Activated T-helper 17 cell treated with anti-CD3 and anti-CD28 coated beads, Interleukin-2, amount 50 U/mL, for 72 hours (primary cell): ENCODE results near the gene NME8. TPM values are rescaled to one million over a fixed set of nuclear protein-coding genes. Genes with fewer than 3 reads are reported as not detected.
"Not testable (repeated sequence)": the region's sequence is repeated elsewhere in the genome, so short reads cannot be mapped to it uniquely, and the experiment has no call there.

Experiments
- ATAC-seq: fragments of 150-1000 bp; cut with Tn5 transposase; replicated peaks from 2 replicates; pipeline ENCODE4 v1.10.0; 2021; ENCODE audit warnings: mild to moderate bottlenecking, moderate library complexity
- H3K27ac Mint-ChIP-seq: one replicate; pipeline ENCODE4 v1.8.0; 2022; ENCODE audit warnings: mixed read lengths
- H3K27me3 Mint-ChIP-seq: one replicate; pipeline ENCODE4 v1.8.0; 2022; ENCODE audit warnings: mixed read lengths
- H3K36me3 Mint-ChIP-seq: one replicate; pipeline ENCODE4 v1.8.0; 2022; ENCODE audit warnings: low read depth, mild to moderate bottlenecking, mixed read lengths
- H3K4me1 Mint-ChIP-seq: one replicate; pipeline ENCODE4 v1.8.0; 2022; ENCODE audit warnings: mixed read lengths
- H3K4me3 Mint-ChIP-seq: one replicate; pipeline ENCODE4 v1.8.0; 2022; ENCODE audit warnings: mild to moderate bottlenecking, mixed read lengths
- H3K9me3 Mint-ChIP-seq: one replicate; pipeline ENCODE4 v1.8.0; 2022; ENCODE audit warnings: mixed read lengths
- total RNA-seq, 2 donors: library from RNA; stranded (reverse); gene quantifications; one replicate each; pipeline ENCODE4 v1.2.3, GENCODE V29; 2022

The NME8 gene, protein sequence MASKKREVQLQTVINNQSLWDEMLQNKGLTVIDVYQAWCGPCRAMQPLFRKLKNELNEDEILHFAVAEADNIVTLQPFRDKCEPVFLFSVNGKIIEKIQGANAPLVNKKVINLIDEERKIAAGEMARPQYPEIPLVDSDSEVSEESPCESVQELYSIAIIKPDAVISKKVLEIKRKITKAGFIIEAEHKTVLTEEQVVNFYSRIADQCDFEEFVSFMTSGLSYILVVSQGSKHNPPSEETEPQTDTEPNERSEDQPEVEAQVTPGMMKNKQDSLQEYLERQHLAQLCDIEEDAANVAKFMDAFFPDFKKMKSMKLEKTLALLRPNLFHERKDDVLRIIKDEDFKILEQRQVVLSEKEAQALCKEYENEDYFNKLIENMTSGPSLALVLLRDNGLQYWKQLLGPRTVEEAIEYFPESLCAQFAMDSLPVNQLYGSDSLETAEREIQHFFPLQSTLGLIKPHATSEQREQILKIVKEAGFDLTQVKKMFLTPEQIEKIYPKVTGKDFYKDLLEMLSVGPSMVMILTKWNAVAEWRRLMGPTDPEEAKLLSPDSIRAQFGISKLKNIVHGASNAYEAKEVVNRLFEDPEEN
- total RNA-seq = not detected

DNA sequence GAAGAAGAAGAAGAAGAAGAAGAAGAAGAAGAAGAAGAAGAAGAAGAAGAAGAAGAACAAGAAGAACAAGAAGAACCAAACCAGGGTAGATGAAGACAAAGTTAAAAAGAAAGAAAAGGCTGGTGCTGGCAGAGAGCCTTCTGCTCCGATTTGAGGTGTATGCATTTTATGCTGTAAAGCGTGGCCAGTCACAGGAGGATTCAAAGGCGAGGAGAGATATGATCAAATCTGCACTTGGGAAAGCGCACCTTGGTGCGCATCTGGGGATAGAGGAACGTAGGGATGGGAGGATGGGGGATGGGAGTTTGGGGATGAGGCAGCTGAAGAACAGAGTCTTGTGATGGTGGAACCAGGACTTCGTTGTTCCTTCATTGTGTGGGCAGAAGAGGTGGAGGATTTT is at the start of gene NME8:
NME8 (plus strand) TSS at position 301 of the 400 bp plus-strand sequence. CDS start 1,670 bp downstream, outside the sequence.
- ATAC-seq = no peak
- peaks cover 3% of the 10 kb centered on the region for H3K27me3 Mint-ChIP-seq
- no peaks in the 10 kb centered on the region for H3K36me3 Mint-ChIP-seq

GRCh38 chr7:37806152-37806551 is 42.2 kb upstream of the NME8 start:
- no peak overlapping the region for H3K4me3 Mint-ChIP-seq
- no peak for ATAC-seq
- no peaks in the 10 kb centered on the region for H3K36me3 Mint-ChIP-seq
- no peaks in the 10 kb centered on the region for H3K9me3 Mint-ChIP-seq
- H3K4me1 Mint-ChIP-seq = no peaks in the 10 kb centered on the region
- no peaks in the 10 kb centered on the region for H3K27me3 Mint-ChIP-seq
- no peak overlapping the region for H3K27ac Mint-ChIP-seq

More for the DNA sequence above, at the start of gene NME8:
- H3K27ac Mint-ChIP-seq = no peak within 1 kb of the TSS
- H3K4me3 Mint-ChIP-seq = no peak within 1 kb of the TSS
- no peaks in the 10 kb centered on the region for H3K4me1 Mint-ChIP-seq
- H3K9me3 Mint-ChIP-seq = no peaks in the 10 kb centered on the region

- H3K4me1 Mint-ChIP-seq, H3K9me3 Mint-ChIP-seq, H3K27ac Mint-ChIP-seq, H3K27me3 Mint-ChIP-seq, ATAC-seq, H3K36me3 Mint-ChIP-seq, H3K4me3 Mint-ChIP-seq: not testable (repeated sequence)
These were observed 36.2 kb upstream of the NME8 start for GRCh38 chr7:37812161-37812580.

GRCh38 chr7:37815671-37816371 is 32.6 kb upstream of the NME8 start:
- no peaks in the 10 kb centered on the region for H3K36me3 Mint-ChIP-seq
- H3K4me1 Mint-ChIP-seq = no peaks in the 10 kb centered on the region
- no peak for ATAC-seq
- no peaks in the 10 kb centered on the region for H3K9me3 Mint-ChIP-seq
- H3K27ac Mint-ChIP-seq = no peak overlapping the region
- peaks cover 3% of the 10 kb centered on the region for H3K27me3 Mint-ChIP-seq
- H3K4me3 Mint-ChIP-seq = no peak overlapping the region

- Mint-ChIP-seq H3K27me3 (peaks cover 3% of the 10 kb centered on the region), H3K36me3 (no peaks in the 10 kb centered on the region), H3K9me3 (no peaks in the 10 kb centered on the region), H3K4me3 (no peak overlapping the region), H3K27ac (no peak overlapping the region), H3K4me1 (no peaks in the 10 kb centered on the region)
- ATAC-seq = no peak
These were observed 31.3 kb upstream of the NME8 start for GRCh38 chr7:37816922-37817590.

- Mint-ChIP-seq H3K27ac (no peak overlapping the region), H3K4me3 (no peak overlapping the region), H3K9me3 (no peaks in the 10 kb centered on the region), H3K4me1 (no peaks in the 10 kb centered on the region), H3K27me3 (peaks cover 6% of the 10 kb centered on the region), H3K36me3 (no peaks in the 10 kb centered on the region)
- no peak for ATAC-seq
These were observed 30.8 kb upstream of the NME8 start for GRCh38 chr7:37817591-37817960.

GRCh38 chr7:37817996-37818720 is 30.2 kb upstream of the NME8 start:
- Mint-ChIP-seq H3K36me3 (no peaks in the 10 kb centered on the region), H3K27ac (no peak overlapping the region), H3K27me3 (peaks cover 9% of the 10 kb centered on the region), H3K9me3 (no peaks in the 10 kb centered on the region), H3K4me1 (no peaks in the 10 kb centered on the region), H3K4me3 (no peak overlapping the region)
- no peak for ATAC-seq

DNA sequence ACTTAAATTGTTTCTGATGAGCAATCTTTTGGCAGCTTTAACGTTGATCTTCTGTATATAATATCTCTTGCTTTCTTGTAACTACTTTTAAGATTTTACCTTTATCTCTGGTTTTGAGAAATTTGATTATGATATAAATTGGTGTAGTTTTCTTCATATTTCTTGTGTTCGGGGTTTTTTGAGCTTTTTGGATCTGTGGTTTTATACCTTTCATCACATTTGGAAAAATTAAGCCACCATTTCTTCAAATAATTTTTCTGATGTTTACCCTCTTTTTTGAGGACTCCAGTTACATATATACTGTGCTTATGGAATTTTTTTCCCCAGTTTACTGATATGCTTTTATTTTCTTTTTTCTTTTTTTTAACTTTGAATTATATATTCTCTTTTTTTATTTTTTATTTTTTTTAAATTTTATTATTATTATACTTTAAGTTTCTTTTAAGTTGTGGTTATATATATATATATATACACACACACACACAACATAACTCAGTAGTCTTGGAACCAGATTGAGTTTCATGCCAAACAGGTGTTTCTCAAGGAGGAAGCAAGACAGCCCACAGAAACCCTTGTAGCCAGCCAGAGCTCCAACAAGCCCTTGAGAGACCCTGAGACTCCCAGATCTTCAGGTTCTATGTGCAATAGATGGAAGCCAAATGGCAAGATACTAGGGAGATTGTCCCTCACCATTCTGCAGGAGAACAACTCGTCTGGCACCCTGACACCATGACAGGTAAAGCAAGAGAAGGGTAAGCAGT is 27.5 kb upstream of the NME8 start:
- H3K27me3 Mint-ChIP-seq = peaks cover 9% of the 10 kb centered on the region
- ATAC-seq = no peak

DNA sequence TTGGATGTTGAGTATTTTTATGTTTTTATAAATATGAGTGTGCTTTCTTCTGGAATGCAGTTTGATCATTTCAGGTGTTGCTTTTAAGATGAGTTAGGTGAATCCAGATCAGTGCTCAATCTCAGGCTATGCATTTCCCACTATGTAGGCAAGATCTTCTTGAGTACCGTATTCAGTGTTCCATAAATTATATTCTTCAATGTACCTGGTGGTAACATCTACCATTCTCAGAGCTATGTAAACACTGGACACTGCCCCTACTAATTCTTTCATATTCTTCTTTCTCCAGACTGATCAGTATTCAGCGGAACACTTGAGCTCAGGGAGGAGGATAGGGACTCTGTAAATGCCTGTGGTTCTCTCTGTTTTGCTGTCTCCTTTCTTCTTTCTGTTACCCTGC is 25.5 kb upstream of the NME8 start:
- Mint-ChIP-seq H3K4me1 (no peaks in the 10 kb centered on the region), H3K36me3 (no peaks in the 10 kb centered on the region), H3K27ac (no peak overlapping the region), H3K9me3 (no peaks in the 10 kb centered on the region), H3K27me3 (peaks cover 15% of the 10 kb centered on the region), H3K4me3 (no peak overlapping the region)
- no peak for ATAC-seq

More for the DNA sequence above, 27.5 kb upstream of the NME8 start:
- Mint-ChIP-seq H3K4me3 (no peak overlapping the region), H3K4me1 (no peaks in the 10 kb centered on the region), H3K9me3 (no peaks in the 10 kb centered on the region), H3K27ac (no peak overlapping the region), H3K36me3 (no peaks in the 10 kb centered on the region)

DNA sequence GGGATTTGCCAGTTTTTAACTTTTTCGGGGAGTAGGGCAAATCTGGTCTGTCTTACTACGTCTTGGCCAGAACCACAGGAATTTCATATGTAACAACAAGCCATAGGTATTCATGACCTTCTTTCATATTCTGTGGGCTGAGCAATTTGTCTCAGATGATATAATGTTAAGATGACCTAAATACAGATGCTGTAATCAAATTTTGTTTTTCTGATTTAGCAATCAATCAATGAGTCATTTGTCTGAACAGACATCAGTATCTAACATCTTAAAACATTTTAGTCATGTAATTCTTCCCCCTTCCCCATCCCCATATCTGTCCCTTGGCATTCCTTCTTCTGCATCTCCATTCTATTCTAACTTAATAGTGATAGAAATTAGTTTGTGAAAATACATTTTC is 24.8 kb upstream of the NME8 start:
- H3K36me3 Mint-ChIP-seq = no peaks in the 10 kb centered on the region
- no peak overlapping the region for H3K4me3 Mint-ChIP-seq
- H3K27ac Mint-ChIP-seq = no peak overlapping the region
- H3K4me1 Mint-ChIP-seq = no peaks in the 10 kb centered on the region
- ATAC-seq = no peak
- H3K27me3 Mint-ChIP-seq = peaks cover 15% of the 10 kb centered on the region
- no peaks in the 10 kb centered on the region for H3K9me3 Mint-ChIP-seq

DNA sequence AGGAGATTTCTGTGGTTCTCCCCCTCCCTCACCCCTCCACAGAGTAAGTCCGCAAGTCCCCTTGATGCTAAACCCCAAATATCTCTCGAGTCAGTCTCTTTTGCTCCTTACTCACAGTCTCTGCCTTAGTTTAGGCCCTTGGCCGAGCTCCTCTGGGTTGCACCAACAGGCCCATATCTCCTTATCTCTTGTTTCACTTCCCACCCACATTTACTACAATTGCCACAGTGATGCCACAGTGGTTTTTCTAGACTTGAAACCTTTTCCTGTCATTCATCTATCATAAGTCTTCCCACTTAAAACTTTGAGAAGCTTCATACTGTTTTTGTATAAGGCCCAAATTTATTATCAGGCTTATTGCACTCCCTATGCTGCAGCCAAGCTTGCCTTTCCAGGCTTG is 23.4 kb upstream of the NME8 start:
- H3K36me3 Mint-ChIP-seq = no peaks in the 10 kb centered on the region
- H3K4me3 Mint-ChIP-seq = no peak overlapping the region
- H3K4me1 Mint-ChIP-seq = no peaks in the 10 kb centered on the region
- no peak for ATAC-seq
- no peaks in the 10 kb centered on the region for H3K9me3 Mint-ChIP-seq
- H3K27me3 Mint-ChIP-seq = peaks cover 13% of the 10 kb centered on the region
- H3K27ac Mint-ChIP-seq = no peak overlapping the region

DNA sequence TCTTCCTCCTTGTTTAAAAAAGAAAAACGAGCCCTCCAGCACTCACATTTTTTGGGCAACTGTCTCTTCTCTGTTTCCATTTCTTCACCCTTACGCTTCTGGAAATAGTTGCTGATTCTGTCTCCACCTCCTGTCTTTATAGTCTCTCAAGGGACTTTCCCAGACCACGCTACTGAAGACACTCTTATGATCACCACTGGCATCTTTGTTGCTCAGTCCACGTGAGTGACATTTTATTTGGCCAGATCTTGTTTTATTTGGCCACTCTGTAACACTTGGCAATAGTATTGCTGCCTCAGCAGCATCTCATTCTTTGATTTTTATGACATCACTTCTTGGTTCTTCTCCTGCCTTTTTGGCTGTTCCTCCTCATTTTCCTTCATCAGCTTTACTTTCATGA is 21.6 kb upstream of the NME8 start:
- H3K9me3 Mint-ChIP-seq = no peaks in the 10 kb centered on the region
- no peaks in the 10 kb centered on the region for H3K4me1 Mint-ChIP-seq
- H3K4me3 Mint-ChIP-seq = no peak overlapping the region
- no peak overlapping the region for H3K27ac Mint-ChIP-seq
- no peak for ATAC-seq
- peaks cover 13% of the 10 kb centered on the region for H3K27me3 Mint-ChIP-seq
- no peaks in the 10 kb centered on the region for H3K36me3 Mint-ChIP-seq

DNA sequence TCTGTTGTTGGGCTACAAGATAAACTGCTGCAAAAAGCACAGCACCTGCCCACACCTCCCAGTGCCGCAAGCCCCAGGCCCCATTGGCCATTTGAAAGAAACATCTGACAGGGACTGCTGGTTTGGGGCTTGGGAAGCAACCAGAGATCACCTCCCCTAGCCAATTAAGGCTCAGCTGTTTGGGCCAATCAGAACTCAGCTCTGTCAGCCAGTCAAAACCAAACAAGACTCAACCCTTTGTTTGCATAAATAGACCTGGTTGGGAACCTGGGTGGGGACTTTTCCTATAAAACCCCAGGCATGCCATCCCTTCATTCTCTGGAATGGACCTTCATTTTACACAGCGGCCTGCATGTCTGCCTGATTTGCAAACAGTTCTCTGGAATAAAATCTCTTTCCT is 17.2 kb upstream of the NME8 start:
- no peak overlapping the region for H3K4me3 Mint-ChIP-seq
- H3K9me3 Mint-ChIP-seq = no peaks in the 10 kb centered on the region
- no peak overlapping the region for H3K27ac Mint-ChIP-seq
- no peaks in the 10 kb centered on the region for H3K36me3 Mint-ChIP-seq
- peaks cover 14% of the 10 kb centered on the region for H3K27me3 Mint-ChIP-seq
- ATAC-seq = no peak
- no peaks in the 10 kb centered on the region for H3K4me1 Mint-ChIP-seq
